Measurements from ENCODE around the gene KIAA1755.

The KIAA1755 gene

GRCh38 chr20:38208523-38208922 lies 52.0 kb downstream of the KIAA1755 start:
- Histone ChIP-seq H3K9ac (ENCODE audit: low read length in 5 of 5) (no peak overlapping the region), H3K9me3 (ENCODE audit: control insufficient read depth in 5 of 5, low read length in 5 of 5) (no peaks in the 10 kb centered on the region), H3K4me3 (ENCODE audit: low read depth in 1 of 5, low read length in 5 of 5) (no peak overlapping the region), H3K27ac (ENCODE audit: low read depth, low read length) (no peak overlapping the region), H3K36me3 (ENCODE audit: control insufficient read depth in 5 of 5, insufficient read depth in 5 of 5, low read length in 5 of 5) (no peaks in the 10 kb centered on the region), H3K4me1 (ENCODE audit: control insufficient read depth in 5 of 5, insufficient read depth in 5 of 5, low read length in 5 of 5) (peaks cover 0 to 17% (median 6%) of the 10 kb centered on the region in 5 donors), H3K27me3 (ENCODE audit: control insufficient read depth in 5 of 5, insufficient read depth in 4 of 5, low read length in 5 of 5) (peaks cover 0 to 7% (median 0%) of the 10 kb centered on the region in 5 donors)

DNA sequence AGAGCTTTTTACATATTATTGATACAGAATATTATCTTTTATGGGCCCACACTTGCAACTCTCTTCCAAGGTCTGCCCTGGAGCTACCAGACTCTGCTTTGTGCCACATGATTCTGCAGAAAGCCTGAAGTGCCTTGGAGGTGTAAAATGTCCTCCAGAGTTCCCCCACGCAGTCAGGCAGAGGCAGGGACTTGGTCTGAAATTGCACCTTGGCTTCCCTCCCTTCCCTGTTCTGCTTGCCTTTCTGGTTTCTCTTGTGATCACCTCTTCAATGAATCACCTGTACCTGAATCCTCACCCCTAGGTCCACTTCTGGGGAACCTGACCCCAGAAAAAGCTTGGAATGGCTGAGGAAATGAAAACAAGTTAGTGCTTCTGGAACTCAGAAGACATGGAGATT lies 52.4 kb downstream of the KIAA1755 start:
- Histone ChIP-seq H3K4me1 (ENCODE audit: control insufficient read depth in 5 of 5, insufficient read depth in 5 of 5, low read length in 5 of 5) (peaks cover 0 to 17% (median 6%) of the 10 kb centered on the region in 5 donors), H3K27me3 (ENCODE audit: control insufficient read depth in 5 of 5, insufficient read depth in 4 of 5, low read length in 5 of 5) (peaks cover 0 to 5% (median 3%) of the 10 kb centered on the region in 5 donors), H3K27ac (ENCODE audit: low read depth, low read length) (no peak overlapping the region)

DNA sequence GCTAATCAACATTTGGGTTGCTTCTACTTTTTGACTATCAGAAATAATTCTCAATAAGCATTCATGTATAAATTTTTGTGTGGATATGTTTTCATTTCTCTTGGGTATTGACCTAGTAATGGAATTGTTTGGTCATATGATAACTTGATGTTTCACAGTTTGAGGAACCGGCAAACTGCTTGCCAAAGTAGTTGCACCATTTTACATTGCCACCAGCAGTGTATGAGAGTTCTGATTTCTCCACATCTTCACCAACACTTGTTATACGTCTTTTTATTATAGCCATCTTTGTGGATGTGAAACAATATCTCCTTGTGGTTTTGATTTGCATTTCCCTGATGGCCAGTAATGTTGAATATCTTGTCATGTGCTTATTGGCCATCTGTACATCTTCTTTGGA lies 52.9 kb downstream of the KIAA1755 start:
- H3K4me3 ChIP-seq (ENCODE audit: low read depth in 1 of 5, low read length in 5 of 5): no peak overlapping the region
- no peaks in the 10 kb centered on the region for H3K9me3 ChIP-seq (ENCODE audit: control insufficient read depth in 5 of 5, low read length in 5 of 5)
- H3K4me1 ChIP-seq (ENCODE audit: control insufficient read depth in 5 of 5, insufficient read depth in 5 of 5, low read length in 5 of 5): peaks cover 0 to 17% (median 6%) of the 10 kb centered on the region in 5 donors
- H3K27ac ChIP-seq (ENCODE audit: low read depth, low read length): no peak overlapping the region
- H3K9ac ChIP-seq (ENCODE audit: low read length in 5 of 5): no peak overlapping the region
- peaks cover 2 to 8% (median 4%) of the 10 kb centered on the region in 5 donors for H3K27me3 ChIP-seq (ENCODE audit: control insufficient read depth in 5 of 5, insufficient read depth in 4 of 5, low read length in 5 of 5)
- H3K36me3 ChIP-seq (ENCODE audit: control insufficient read depth in 5 of 5, insufficient read depth in 5 of 5, low read length in 5 of 5): no peaks in the 10 kb centered on the region

More for the DNA sequence above, 52.4 kb downstream of the KIAA1755 start:
- H3K9me3 ChIP-seq (ENCODE audit: control insufficient read depth in 5 of 5, low read length in 5 of 5): no peaks in the 10 kb centered on the region
- H3K36me3 ChIP-seq (ENCODE audit: control insufficient read depth in 5 of 5, insufficient read depth in 5 of 5, low read length in 5 of 5): no peaks in the 10 kb centered on the region
- no peak overlapping the region for H3K9ac ChIP-seq (ENCODE audit: low read length in 5 of 5)
- no peak overlapping the region for H3K4me3 ChIP-seq (ENCODE audit: low read depth in 1 of 5, low read length in 5 of 5)

GRCh38 chr20:38205001-38205400 lies 55.5 kb downstream of the KIAA1755 start:
- H3K4me3 ChIP-seq (ENCODE audit: low read depth in 1 of 5, low read length in 5 of 5): no peak overlapping the region
- H3K27ac ChIP-seq (ENCODE audit: low read depth, low read length): no peak overlapping the region
- no peak overlapping the region for H3K9ac ChIP-seq (ENCODE audit: low read length in 5 of 5)
- H3K9me3 ChIP-seq (ENCODE audit: control insufficient read depth in 5 of 5, low read length in 5 of 5): no peaks in the 10 kb centered on the region
- peaks cover 2 to 13% (median 8%) of the 10 kb centered on the region in 5 donors for H3K27me3 ChIP-seq (ENCODE audit: control insufficient read depth in 5 of 5, insufficient read depth in 4 of 5, low read length in 5 of 5)
- H3K36me3 ChIP-seq (ENCODE audit: control insufficient read depth in 5 of 5, insufficient read depth in 5 of 5, low read length in 5 of 5): no peaks in the 10 kb centered on the region
- H3K4me1 ChIP-seq (ENCODE audit: control insufficient read depth in 5 of 5, insufficient read depth in 5 of 5, low read length in 5 of 5): peaks cover 2 to 11% (median 7%) of the 10 kb centered on the region in 5 donors

DNA sequence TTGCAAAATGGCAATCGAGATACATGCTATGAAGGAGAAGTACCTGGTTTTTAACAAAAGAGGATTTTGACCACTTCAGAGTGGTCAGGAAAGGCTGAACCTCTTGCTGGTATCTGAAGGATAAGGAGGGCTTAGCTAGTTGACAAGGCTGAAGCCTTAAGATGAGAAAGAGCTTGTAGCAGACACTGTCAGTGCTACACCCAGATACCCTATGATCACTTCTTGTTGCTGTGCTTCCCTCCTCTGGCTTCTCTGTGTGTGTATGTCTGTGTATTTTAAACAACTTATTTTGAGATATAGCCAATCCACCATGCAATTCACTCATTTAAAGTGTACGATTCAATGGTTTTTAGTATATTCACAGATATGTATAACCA lies 56.6 kb downstream of the KIAA1755 start:
- Histone ChIP-seq H3K9ac (ENCODE audit: low read length in 5 of 5) (no peak overlapping the region), H3K27me3 (ENCODE audit: control insufficient read depth in 5 of 5, insufficient read depth in 4 of 5, low read length in 5 of 5) (peaks cover 4 to 16% (median 10%) of the 10 kb centered on the region in 5 donors), H3K4me3 (ENCODE audit: low read depth in 1 of 5, low read length in 5 of 5) (no peak overlapping the region), H3K27ac (ENCODE audit: low read depth, low read length) (no peak overlapping the region), H3K36me3 (ENCODE audit: control insufficient read depth in 5 of 5, insufficient read depth in 5 of 5, low read length in 5 of 5) (no peaks in the 10 kb centered on the region), H3K9me3 (ENCODE audit: control insufficient read depth in 5 of 5, low read length in 5 of 5) (no peaks in the 10 kb centered on the region), H3K4me1 (ENCODE audit: control insufficient read depth in 5 of 5, insufficient read depth in 5 of 5, low read length in 5 of 5) (peaks cover 2 to 10% (median 4%) of the 10 kb centered on the region in 5 donors)

GRCh38 chr20:38203337-38203980 lies 57.1 kb downstream of the KIAA1755 start:
- H3K4me3 ChIP-seq (ENCODE audit: low read depth in 1 of 5, low read length in 5 of 5): no peak overlapping the region
- no peak overlapping the region for H3K27ac ChIP-seq (ENCODE audit: low read depth, low read length)
- H3K27me3 ChIP-seq (ENCODE audit: control insufficient read depth in 5 of 5, insufficient read depth in 4 of 5, low read length in 5 of 5): peaks cover 4 to 16% (median 10%) of the 10 kb centered on the region in 5 donors
- no peak overlapping the region for H3K9ac ChIP-seq (ENCODE audit: low read length in 5 of 5)
- peaks cover 0 to 6% (median 2%) of the 10 kb centered on the region in 5 donors for H3K4me1 ChIP-seq (ENCODE audit: control insufficient read depth in 5 of 5, insufficient read depth in 5 of 5, low read length in 5 of 5)
- no peaks in the 10 kb centered on the region for H3K36me3 ChIP-seq (ENCODE audit: control insufficient read depth in 5 of 5, insufficient read depth in 5 of 5, low read length in 5 of 5)
- no peaks in the 10 kb centered on the region for H3K9me3 ChIP-seq (ENCODE audit: control insufficient read depth in 5 of 5, low read length in 5 of 5)

GRCh38 chr20:38202982-38203293 lies 57.6 kb downstream of the KIAA1755 start:
- Histone ChIP-seq H3K36me3 (ENCODE audit: control insufficient read depth in 5 of 5, insufficient read depth in 5 of 5, low read length in 5 of 5) (no peaks in the 10 kb centered on the region), H3K9ac (ENCODE audit: low read length in 5 of 5) (no peak overlapping the region), H3K27me3 (ENCODE audit: control insufficient read depth in 5 of 5, insufficient read depth in 4 of 5, low read length in 5 of 5) (peaks cover 4 to 16% (median 10%) of the 10 kb centered on the region in 5 donors), H3K4me3 (ENCODE audit: low read depth in 1 of 5, low read length in 5 of 5) (no peak overlapping the region), H3K27ac (ENCODE audit: low read depth, low read length) (no peak overlapping the region), H3K9me3 (ENCODE audit: control insufficient read depth in 5 of 5, low read length in 5 of 5) (no peaks in the 10 kb centered on the region), H3K4me1 (ENCODE audit: control insufficient read depth in 5 of 5, insufficient read depth in 5 of 5, low read length in 5 of 5) (peaks cover 0 to 6% (median 2%) of the 10 kb centered on the region in 5 donors)

DNA sequence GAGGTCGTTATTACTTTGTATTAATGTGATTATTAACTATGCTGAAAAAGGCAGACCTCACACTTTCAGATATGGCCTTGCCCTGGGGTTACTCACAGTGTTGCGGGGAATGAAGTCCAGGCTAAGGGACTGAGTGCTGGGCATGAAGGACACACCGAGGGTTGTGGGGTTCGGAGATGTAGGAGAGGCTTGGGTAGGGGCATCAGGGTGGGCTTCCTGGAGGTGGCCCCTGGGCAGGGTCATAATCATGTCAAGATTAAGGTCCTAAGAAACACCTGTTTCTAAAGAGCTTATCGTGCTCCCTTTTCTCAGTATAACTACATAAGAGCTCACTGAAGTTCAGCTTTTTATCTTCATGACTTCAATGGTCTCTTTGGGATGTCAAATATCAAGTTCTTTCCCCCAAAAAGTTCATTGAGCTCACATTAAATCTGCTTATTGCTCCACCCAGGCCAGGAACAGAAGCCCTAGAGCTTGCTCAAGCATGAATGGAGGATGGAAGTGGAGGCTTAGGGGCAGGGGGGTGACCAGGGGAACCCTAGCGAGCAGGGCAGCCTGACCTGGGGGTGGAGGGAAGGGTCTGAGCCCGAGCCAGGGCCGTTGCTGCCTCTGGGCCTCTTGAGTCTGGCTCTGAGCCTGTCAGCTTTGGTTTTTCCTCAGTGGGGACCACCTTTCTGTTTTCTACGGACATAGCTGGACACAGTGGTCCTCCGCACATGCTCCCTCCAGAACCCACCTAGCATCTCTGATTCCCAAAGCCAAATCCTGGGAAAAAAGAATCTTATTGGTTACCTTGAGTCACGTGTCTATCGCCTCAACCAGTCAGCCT lies 58.2 kb downstream of the KIAA1755 start:
- Histone ChIP-seq H3K4me3 (ENCODE audit: low read depth in 1 of 5, low read length in 5 of 5) (no peak overlapping the region), H3K36me3 (ENCODE audit: control insufficient read depth in 5 of 5, insufficient read depth in 5 of 5, low read length in 5 of 5) (no peaks in the 10 kb centered on the region), H3K27ac (ENCODE audit: low read depth, low read length) (no peak overlapping the region), H3K9me3 (ENCODE audit: control insufficient read depth in 5 of 5, low read length in 5 of 5) (no peaks in the 10 kb centered on the region), H3K9ac (ENCODE audit: low read length in 5 of 5) (no peak overlapping the region), H3K27me3 (ENCODE audit: control insufficient read depth in 5 of 5, insufficient read depth in 4 of 5, low read length in 5 of 5) (peaks cover 4 to 16% (median 10%) of the 10 kb centered on the region in 5 donors), H3K4me1 (ENCODE audit: control insufficient read depth in 5 of 5, insufficient read depth in 5 of 5, low read length in 5 of 5) (peaks cover 0 to 6% (median 2%) of the 10 kb centered on the region in 5 donors)

- Histone ChIP-seq H3K9me3 (ENCODE audit: control insufficient read depth in 5 of 5, low read length in 5 of 5) (no peaks in the 10 kb centered on the region), H3K4me1 (ENCODE audit: control insufficient read depth in 5 of 5, insufficient read depth in 5 of 5, low read length in 5 of 5) (peaks cover 6 to 15% (median 7%) of the 10 kb centered on the region in 5 donors), H3K27ac (ENCODE audit: low read depth, low read length) (no peak overlapping the region), H3K9ac (ENCODE audit: low read length in 5 of 5) (no peak overlapping the region), H3K4me3 (ENCODE audit: low read depth in 1 of 5, low read length in 5 of 5) (no peak overlapping the region), H3K27me3 (ENCODE audit: control insufficient read depth in 5 of 5, insufficient read depth in 4 of 5, low read length in 5 of 5) (peaks cover 4 to 20% (median 10%) of the 10 kb centered on the region in 5 donors), H3K36me3 (ENCODE audit: control insufficient read depth in 5 of 5, insufficient read depth in 5 of 5, low read length in 5 of 5) (no peaks in the 10 kb centered on the region)
Measured at GRCh38 chr20:38201356-38201755, 59.2 kb downstream of the KIAA1755 start.

DNA sequence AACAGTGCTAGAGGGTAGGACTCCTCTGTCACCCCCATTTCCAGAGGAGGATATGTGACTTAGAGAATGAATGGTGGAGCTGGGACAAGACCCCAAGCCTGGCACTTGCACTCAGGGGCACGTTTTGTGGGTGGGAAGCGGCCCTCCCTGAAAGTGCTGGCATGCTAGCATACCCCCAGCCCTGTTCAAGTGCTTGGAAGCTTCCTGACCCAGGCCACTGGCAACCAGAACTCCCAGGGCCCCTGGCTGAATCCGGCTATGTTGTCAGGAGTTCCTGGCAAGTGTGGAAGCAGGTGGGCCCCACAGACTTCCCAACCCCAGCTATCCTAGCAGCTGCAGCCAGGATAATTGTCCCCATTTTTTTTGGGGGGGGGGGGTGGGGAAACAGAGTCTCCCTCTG lies 59.9 kb downstream of the KIAA1755 start:
- H3K27ac ChIP-seq (ENCODE audit: low read depth, low read length): no peak overlapping the region
- H3K4me1 ChIP-seq (ENCODE audit: control insufficient read depth in 5 of 5, insufficient read depth in 5 of 5, low read length in 5 of 5): peaks cover 6 to 22% (median 14%) of the 10 kb centered on the region in 5 donors
- no peak overlapping the region for H3K4me3 ChIP-seq (ENCODE audit: low read depth in 1 of 5, low read length in 5 of 5)
- H3K36me3 ChIP-seq (ENCODE audit: control insufficient read depth in 5 of 5, insufficient read depth in 5 of 5, low read length in 5 of 5): no peaks in the 10 kb centered on the region
- no peak overlapping the region for H3K9ac ChIP-seq (ENCODE audit: low read length in 5 of 5)
- no peaks in the 10 kb centered on the region for H3K9me3 ChIP-seq (ENCODE audit: control insufficient read depth in 5 of 5, low read length in 5 of 5)
- peaks cover 4 to 22% (median 10%) of the 10 kb centered on the region in 5 donors for H3K27me3 ChIP-seq (ENCODE audit: control insufficient read depth in 5 of 5, insufficient read depth in 4 of 5, low read length in 5 of 5)

Measured in subcutaneous abdominal adipose tissue (tissue), 5 donors.